Hematopoietic multipotent progenitor cell (in vitro differentiated cells): ENCODE data around the gene LEFTY1. TPM values are rescaled to one million over a fixed set of nuclear protein-coding genes. Genes with fewer than 3 reads are reported as not detected.
"Not testable (repeated sequence)": the region's sequence is repeated elsewhere in the genome, so short reads cannot be mapped to it uniquely, and the experiment has no call there.

Experiments
- DNase-seq, 3 donors: peaks; one replicate each; pipeline ENCODE4 v3.0.0-alpha.2; 2011 to 2015; ENCODE audit warnings: low read depth in 2 of 3, low spot score in 2 of 3
- total RNA-seq: library from RNA; depleted of rRNA; stranded (reverse); fragments of >200 nt; gene quantifications from one replicate; pipeline ENCODE4 v1.2.3, GENCODE V29; 2012

Gene LEFTY1, protein sequence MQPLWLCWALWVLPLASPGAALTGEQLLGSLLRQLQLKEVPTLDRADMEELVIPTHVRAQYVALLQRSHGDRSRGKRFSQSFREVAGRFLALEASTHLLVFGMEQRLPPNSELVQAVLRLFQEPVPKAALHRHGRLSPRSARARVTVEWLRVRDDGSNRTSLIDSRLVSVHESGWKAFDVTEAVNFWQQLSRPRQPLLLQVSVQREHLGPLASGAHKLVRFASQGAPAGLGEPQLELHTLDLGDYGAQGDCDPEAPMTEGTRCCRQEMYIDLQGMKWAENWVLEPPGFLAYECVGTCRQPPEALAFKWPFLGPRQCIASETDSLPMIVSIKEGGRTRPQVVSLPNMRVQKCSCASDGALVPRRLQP
- under 0.01 TPM for total RNA-seq

DNA sequence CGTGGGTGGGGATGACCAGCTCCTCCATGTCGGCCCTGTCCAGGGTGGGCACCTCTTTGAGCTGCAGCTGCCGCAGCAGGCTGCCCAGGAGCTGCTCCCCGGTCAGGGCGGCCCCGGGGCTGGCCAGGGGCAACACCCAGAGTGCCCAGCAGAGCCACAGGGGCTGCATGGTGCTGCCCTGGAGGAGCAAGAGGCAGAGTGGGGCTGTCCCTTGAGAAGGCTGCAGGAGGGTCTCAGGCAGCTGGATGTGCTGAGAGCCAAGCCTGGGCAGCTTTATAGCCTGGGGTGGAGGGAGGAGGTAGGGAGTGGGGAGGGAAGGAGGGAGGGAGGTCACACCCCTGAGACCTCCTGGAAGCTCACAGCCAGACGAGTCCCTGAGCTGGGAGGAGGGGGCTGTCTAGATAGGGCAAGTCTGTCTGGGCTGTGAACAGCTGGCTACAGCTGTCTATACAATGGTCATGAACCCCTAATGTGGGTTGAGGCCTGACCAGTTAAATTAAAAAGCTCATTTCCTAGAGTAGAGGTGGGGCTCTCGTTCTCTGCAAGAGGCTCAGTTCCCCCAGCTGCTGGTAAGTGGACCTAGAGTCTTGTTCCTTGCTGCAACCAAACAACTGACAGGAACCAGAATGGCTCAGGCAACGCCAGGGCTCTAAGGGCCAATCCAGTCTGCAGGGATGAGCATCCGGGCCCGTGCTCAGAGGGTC lies at the start of gene LEFTY1:
LEFTY1 (minus strand) TSS at position 249 of the 704 bp plus-strand sequence; CDS start at position 169, 80 bp downstream.
- no peak for DNase-seq

DNA sequence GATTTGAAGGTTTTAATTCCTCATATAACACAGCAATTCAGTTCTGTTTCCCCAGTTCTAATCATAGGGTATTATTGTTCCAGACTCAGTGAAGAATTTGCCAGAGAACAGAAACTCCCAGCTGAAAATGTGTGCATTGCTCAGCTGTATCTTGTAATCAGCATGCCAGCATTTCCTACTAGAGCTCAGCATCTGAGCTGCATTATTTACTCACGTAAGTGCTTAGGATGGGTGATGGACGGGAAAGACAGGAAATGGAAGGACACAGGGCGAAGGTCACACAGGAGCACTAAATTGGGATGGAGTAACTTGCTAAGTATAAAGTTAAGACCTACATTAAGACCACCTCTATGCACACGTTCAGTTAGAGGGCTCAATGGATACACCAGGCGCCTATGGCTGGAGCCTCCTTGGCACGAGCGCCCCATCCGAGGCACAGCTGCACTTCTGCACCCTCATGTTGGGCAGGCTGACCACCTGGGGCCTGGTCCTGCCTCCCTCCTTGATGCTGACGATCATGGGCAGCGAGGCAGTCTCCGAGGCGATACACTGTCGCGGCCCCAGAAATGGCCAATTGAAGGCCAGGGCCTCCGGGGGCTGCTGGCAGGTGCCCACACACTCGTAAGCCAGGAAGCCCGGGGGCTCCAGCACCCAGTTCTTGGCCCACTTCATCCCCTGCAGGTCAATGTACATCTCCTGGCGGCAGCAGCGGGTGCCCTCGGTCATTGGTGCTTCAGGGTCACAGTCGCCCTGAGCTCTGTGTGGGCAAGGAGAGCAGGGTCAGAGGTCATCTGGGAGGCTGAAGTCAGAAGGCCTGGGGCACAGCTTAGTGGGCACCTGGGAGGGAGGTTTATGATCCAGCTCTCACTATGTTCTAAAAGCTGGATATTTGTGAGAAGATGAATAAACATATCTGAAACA lies 48.4 kb upstream of the LEFTY1 start:
- no peak for DNase-seq

DNA sequence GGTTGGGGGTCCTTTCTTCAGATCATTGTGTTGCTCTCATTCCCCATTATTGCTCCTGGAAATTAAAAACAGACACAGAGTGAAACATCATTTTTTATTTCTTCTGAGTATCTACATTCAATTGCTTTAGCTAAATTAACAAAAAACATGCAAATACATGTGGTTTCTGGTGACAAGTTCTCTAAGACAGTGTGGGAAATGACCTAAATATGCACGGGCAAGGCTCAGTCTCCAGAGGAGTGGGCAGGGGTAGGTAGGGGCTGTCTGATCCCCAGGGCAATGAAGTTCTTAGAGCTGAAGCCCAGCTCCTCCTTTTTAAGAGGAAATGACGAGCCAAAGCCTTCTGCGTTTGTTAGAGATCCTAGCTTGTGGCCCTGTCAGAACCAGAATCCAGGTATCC lies 47.6 kb upstream of the LEFTY1 start:
- DNase-seq, result no peak

DNA sequence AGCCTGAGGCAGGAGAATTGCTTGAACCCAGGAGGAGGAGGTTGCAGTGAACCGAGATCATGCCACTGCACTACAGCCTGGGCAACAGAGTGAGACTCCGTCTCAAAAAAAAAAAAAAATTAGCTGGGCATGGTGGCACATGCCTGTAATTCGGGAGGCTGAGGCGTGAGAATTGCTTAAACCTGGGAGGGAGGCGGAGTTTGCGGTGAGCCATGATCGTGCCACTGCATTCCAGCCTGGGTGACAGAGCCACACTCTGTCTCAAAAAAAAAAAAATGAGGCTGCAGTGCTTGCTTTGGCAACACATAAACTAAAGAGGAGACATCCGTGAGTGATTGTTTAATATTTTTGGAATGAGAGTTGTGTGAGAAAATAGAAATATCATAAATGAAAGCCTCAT lies 47.1 kb upstream of the LEFTY1 start:
- DNase-seq, result not testable (repeated sequence)

DNA sequence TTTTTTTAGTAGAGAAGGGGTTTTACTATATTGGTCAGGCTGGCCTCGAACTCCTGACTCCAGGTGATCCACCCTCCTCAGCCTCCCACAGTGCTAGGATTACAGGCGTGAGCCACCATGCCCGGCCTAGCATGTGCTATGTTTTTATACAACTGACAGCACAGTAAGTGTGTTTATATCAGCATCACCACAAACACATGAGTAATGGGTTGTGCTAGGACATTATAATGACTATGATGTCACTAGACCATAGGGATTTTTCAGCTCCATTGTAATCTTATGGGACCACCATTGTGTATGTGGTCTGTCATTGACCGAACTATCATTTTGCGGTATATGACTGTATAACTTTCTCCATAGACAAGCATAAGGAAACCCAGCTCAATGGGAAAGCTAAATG lies 45.8 kb upstream of the LEFTY1 start:
- DNase-seq, result no peak

DNA sequence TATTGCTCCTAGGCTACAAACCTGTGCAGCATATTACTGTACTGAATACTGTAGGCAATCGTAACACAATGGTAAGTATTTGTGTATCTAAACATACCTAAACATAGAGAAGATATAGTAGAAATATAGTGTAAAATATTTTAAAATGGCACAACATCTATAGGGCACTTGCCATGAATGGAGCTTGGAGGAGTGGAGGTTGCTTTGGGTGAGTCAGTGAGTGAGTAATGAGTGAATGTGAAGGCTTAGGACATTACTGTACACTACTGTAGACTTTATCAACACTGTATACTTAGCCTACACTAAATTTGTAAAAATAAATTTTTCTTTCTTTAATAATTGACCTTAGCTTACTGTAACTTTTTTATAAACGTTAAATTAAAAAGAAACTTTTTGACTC lies 44.1 kb upstream of the LEFTY1 start:
- DNase-seq, result no peak

DNA sequence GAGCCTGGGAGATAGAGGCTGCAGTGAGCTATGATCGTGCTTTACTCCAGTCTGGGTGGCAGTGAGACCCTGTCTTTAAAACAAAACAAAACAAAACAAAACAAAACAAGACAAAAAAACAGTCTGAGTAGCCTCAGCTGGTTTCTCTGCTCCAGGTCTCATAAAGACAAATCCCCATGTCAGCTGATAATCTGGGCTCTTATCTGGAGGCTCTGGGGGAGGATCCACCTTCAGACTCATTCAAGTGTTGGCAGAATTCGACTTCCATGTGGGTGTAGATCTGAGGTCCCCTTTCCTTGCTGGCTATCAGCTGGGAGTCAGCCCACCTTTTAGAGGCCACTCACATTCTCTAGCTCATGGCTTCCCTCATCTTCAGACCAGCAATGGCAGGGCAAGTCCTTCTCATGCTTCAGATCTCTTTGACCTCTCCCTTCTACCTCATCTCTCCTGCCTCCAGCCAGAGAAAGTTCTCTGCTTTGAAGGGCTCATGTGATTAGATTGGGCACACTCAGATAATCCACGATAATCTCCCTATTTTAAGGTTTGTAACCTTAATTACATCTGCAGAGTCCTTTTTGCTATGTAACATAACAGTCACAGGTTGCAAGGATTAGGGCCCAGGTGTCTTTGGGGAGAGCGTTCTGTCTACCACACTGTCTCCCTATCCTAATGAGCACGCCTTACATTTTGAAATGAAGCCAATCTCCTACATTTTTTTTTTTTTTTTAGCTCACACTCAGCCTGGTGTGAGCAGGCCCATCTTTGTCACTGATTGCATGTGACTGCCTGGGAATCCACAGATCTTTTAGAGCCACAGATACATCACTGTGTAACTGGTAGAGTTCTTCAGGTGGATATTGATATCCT lies 42.6 kb upstream of the LEFTY1 start:
- no peak for DNase-seq

DNA sequence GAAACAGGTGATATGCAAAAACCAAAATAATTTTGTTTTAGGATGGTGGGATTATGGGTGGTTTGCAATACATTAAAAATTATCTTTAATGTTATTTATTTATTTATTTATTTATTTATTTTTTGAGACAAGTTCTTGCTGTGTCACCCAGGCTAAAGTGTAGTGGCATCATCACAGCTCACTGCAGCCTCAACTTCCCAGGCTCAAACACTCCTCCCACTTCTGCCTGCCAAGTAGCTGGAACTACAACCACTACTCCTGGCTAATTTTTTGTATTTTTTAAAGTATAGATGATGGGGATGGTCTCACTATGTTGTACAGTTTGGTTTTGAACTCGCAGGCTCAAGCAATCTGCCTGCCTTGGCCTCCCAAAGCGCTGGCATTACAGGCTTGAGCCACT lies 41.6 kb upstream of the LEFTY1 start:
- DNase-seq, result no peak

DNA sequence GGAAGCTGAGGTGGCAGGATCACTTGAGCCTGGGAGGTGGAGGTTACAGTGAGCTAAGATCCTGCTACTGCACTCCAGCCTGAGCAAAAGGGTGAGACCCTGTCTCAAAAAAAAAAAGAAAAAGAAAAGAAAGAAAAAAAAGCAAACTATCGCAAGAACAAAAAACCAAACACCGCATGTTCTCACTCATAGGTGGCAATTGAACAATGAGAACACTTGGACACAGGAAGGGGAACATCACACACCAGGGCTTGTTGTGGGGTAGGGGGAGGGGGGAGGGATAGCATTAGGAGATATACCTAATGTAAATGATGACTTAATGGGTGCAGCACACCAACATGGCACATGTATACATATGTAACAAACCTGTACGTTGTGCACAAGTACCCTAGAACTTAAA lies 40.5 kb upstream of the LEFTY1 start:
- DNase-seq, result not testable (repeated sequence)

DNA sequence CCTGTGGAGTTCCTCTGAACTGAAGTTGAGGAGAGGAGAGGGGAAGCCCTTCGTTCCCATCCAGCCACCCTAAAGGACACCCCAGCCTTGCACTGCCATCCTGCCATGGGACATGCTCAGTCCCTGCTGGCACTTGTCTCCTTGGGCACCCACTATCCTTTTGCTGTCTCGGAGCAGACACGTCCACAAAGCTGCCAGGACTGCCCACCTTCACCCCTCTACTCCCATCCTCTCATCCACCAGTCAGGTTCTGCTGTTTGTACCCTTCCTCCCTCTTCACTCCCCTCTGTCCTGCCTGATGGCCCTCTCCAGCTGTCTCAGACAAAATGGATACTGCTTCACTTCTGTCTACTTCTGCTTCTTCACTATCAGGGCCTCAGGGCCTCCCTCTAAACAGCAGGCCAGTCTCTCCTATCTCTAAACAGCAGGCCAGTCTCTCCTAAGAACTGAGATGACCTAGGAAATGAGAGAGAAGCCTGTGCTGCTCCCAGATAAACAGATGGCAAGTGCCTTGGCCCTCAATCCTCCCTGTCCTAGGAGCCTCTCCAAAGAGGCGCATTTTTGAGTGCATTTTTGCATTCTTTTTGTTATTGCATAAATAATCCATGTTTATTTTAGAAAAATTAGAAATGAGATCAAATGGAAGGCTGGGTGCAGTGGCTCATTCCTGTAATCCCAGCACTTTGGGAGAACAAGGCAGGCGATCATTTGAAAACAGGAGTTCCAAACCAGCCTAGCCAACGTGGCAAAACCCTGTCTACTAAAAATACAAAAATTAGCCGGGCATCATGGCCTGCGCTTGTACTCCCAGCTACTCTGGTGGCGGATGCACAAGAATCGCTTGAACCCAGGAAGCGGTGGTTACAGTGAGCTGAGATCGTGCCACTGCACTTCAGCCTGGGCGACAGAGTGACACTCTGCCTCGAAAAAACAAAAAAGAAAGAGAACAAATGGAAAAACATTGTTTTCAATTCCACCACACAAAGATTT lies 39.5 kb upstream of the LEFTY1 start:
- DNase-seq, result peak in 2 of 3 donors; percentile 54 to 83

DNA sequence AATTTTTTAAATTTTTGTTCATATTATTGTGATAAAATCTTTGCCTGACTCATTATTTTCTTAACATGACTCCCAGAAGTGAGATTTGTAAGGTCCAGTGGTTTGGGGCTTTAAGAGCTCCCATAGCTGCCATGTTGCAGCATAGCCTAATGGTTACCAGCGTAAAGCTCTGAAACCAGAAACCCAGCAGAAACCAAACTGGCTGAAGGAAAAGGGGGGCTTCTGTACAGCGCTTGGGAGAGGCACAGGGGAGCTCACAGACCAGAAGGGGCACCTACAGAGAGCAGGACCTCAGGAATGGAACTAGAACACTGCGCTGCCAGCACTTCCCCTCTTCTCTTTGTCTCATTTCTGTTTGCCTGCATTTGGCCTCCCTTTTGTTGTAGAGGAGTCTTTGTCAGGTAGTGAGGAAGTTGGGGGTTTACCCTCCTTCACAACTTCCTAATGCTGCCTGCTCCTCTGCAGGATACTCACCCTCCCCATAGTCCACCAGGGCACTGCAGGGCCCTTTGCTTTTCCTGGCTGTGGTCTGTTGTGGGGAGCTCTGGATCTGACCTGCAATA lies 37.7 kb upstream of the LEFTY1 start:
- DNase-seq, result no peak

DNA sequence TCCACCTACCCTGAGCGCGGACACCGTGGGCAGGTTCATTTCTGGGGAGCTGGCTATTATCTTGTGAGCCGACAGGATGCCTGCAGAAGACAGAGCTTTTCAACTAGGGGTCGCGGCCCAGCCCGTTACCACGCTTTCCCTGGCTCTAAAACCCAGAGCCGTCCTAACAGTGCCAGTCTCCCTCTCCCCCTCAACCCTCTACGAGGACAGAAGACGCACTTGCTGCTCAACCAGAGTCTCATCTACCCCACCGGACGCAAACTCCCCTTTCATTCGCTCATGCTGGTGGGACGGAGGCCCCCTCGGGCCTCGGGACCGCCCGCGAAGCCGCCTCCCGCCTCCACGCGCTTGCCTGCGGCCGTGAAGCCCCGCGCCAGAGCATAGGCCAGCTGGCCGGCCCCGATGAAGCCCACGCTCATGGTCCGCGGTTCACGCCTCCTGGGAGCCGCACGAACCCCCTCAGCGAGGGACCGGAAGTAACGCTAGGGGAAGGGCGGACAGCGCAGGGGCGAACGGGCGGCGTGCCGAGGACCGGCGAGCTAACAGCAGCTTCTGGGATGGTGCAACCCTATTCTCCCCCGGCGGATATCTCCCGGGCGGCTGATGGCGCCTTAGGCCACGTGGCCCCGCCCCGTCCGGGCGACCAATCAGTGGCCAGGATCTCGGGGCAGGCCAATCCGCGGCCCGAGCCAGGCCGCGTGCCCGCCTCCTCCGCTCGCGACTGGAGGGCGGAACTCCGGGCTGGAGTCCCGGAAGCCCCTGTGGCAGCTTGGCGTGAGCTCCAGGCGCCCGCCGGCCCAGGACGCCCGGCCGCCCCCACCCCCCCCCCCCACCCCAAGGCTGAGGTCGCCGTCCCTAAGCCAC lies 35.0 kb upstream of the LEFTY1 start, which contains the start of gene PYCR2:
PYCR2 (minus strand) TSS at position 559 of the 864 bp plus-strand sequence; CDS start at position 419, 140 bp downstream.
- peak; percentile 86 to 98 (median 96) for DNase-seq

DNA sequence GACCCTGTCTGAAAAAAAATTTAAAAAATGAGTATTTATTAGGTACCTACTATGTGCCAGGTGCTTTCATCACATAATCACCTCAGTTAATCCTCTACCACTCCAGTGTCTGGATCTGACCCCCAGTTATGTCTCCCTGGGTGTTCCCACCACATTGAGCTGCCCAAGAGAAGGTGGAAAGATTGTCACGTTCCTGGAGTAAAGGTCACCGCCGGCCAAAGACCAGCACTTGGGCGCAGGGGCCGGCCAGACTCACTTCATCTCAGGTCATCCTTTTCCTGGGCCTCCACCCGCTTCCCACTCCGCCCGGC lies 34.4 kb upstream of the LEFTY1 start:
- DNase-seq, result no peak

DNA sequence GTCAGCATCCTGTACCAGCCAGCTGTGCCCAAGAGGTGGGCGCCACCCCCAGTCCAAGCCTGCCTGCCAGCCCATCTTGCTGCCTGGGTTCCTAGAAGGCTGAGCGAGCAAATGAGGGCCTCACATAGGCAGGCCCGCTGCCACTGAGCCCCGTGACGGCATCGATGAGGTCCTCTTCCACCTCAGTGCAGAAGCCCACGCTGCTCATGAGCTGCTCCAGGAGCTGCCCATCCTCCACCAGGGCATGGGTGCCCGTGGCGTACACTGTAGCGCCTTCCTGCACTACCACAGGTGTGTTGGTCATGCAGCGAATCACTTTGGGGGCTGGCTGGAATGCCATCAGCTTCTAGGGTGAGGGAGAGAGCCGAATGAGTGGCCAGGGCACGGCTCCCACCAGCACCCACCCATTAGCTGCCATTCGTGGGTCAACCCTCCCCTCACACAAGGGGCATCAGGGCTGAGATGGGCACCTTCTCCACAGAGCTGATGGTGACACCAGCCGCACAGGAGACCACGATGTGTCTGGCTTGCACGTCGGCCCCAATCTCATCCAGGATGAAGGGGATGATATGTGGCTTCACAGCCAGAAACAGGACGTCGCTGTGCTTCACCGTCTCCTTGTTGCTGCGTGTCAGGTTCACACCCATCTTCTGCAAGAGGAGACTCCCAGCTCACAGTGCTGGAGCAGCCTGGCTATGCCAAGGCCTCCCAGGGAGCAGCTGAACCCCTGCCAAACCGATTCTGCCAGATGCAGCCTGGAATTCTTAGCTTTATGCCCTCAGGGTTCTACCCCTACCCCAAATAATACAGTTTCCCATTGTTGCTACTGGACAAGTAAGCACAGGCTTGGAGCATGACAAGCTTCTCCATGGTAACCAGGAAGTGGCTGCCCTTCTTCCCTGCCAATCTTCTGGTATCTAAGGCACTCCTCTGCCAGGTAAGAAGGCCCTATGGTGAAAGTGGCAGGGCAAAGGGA lies 33.1 kb upstream of the LEFTY1 start:
- DNase-seq, result no peak

DNA sequence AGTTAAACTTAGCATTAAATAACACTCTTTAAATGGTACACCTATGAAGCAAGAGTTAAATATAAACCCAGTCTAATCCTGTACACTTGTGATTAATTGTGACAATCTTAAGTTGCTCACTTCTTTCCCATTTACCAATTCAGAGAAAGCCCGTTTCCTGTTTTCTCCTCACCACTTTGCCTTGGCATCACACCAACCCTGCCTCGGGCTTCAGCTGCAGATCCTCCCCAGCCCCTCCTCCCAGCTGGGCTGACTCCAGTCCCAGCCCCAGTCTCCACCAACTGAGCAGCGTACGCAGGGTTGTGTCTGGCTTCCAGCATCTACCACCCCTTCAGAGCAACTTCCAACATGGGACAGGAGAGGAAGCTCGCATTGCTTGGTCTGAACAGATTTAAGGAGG lies 31.0 kb upstream of the LEFTY1 start:
- DNase-seq, result peak in 2 of 3 donors; percentile 42 to 69

DNA sequence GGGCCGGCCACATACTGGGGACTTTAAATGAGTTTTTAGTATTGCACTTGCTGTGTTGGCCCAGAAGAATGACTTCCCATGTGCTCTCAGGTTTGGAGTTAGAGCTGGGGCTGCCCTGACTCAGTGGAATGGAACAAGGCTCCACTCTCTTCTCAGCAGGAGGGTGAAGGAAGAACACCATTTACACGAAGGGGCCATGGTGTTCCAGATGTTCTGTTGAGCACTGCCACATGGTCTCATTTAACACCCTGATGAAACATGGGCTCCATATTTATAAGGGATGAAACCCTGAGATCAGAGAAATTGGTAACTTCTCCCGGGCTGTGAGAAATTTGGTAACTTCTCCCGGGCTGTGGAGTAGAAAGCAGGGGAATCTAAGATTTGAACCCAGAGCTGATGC lies 29.3 kb upstream of the LEFTY1 start:
- DNase-seq, result no peak

DNA sequence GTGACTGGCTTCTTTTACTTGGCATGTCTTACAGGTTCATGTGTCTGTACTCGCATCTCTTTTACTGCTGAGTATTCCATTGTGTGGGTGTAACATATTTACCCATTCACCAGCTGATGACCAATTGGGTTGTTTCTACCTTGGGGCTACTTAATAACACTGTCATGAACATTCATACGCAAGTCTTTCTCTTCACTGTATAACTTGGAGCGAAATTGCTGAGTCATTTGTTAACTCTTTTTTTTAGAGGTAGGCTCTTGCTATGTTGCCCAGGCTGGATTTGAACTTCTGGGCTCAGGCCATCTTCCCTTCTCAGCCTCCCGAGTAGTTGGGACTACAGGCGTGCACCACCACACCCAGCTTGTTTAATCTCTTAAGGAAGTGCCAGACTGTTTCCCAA lies 28.6 kb upstream of the LEFTY1 start:
- no peak for DNase-seq
